Panc1 (cell line): ENCODE measurements around the gene POLR3K. TPM values are rescaled to one million over a fixed set of nuclear protein-coding genes. Genes with fewer than 3 reads are reported as not detected.
"Not testable (repeated sequence)": the region's sequence is repeated elsewhere in the genome, so short reads cannot be mapped to it uniquely, and the experiment has no call there.

ENCODE experiments used
- ATAC-seq: fragments of 200-7000 bp; cut with Tn5 transposase; 2 replicates; pipeline ENCODE4 v1.9.1; 2020; ENCODE audit warnings: mild to moderate bottlenecking, moderate library complexity
- BruUV-seq: library from RNA; stranded (reverse); fragments of 400-500 nt; replicated peaks from 2 replicates; lab custom pipeline; 2021; lab: Mats Ljungman, UMichigan
- CTCF ChIA-PET: fragments of 300-600 bp; sonication (Branson Sonifier 250); formaldehyde crosslinking; loops from one replicate; lab custom pipeline; 2022; ENCODE audit warnings: antibody characterized with exemption; lab: Charles Lee
- POLR2A ChIA-PET: fragments of 300-600 bp; sonication (Branson Sonifier 250); formaldehyde crosslinking; loops from one replicate; lab custom pipeline; 2022; ENCODE audit warnings: antibody characterized with exemption; lab: Charles Lee
- DNase-seq: peaks from one replicate; pipeline ENCODE4 v3.0.0-alpha.2; 2010; ENCODE audit warnings: low read depth, low spot score
- H3K27ac ChIP-seq: 2 replicates; pipeline ENCODE4 v1.5.1; 2011; ENCODE audit warnings: mild to moderate bottlenecking, low read length, inconsistent platforms
- H3K27me3 ChIP-seq: fragments of 200-500 bp; sonication (Bioruptor generic); 2 replicates; pipeline ENCODE4 v1.6.0; 2014; ENCODE audit warnings: low read length, inconsistent platforms; ENCODE audit not compliant: control insufficient read depth, insufficient read depth
- H3K36me3 ChIP-seq: fragments of 200-500 bp; sonication (Bioruptor generic); 2 replicates; pipeline ENCODE4 v1.5.1; 2014; ENCODE audit warnings: inconsistent platforms, mild to moderate bottlenecking, low read length, moderate library complexity; ENCODE audit not compliant: control insufficient read depth, insufficient read depth
- H3K4me1 ChIP-seq: 2 replicates; pipeline ENCODE4 v1.5.1; 2011; ENCODE audit warnings: inconsistent platforms, mild to moderate bottlenecking, low read length, moderate library complexity; ENCODE audit not compliant: control insufficient read depth, insufficient read depth
- H3K4me3 ChIP-seq, 2 experiments: 2 replicates each; pipeline ENCODE4 v1.5.1; 2011 to 2012; ENCODE audit warnings: low read depth in 2 of 2, low read length in 2 of 2, mild to moderate bottlenecking in 2 of 2, inconsistent platforms in 1 of 2, moderate library complexity in 1 of 2
- H3K9me3 ChIP-seq: fragments of 200-500 bp; sonication (Bioruptor generic); 2 replicates; pipeline ENCODE4 v1.5.1; 2014; ENCODE audit warnings: low read depth, mild to moderate bottlenecking, inconsistent platforms, low read length, moderate library complexity; ENCODE audit not compliant: control insufficient read depth, insufficient read depth
- CTCF ChIP-seq: fragments of 450-650 bp; IDR thresholded peaks from 2 replicates; pipeline ENCODE4 v1.5.1; 2017; ENCODE audit warnings: mild to moderate bottlenecking
- POLR2AphosphoS5 ChIP-seq: IDR thresholded peaks from 2 replicates; pipeline ENCODE4 v1.6.1; 2012; ENCODE audit warnings: mild to moderate bottlenecking, low read depth, low read length, moderate library complexity
- REST ChIP-seq, 2 experiments: IDR thresholded peaks; 2 replicates each; pipeline ENCODE4 v1.6.1; 2011 to 2012; ENCODE audit warnings: low read depth in 2 of 2, control low read depth in 1 of 2, low read length in 1 of 2, mild to moderate bottlenecking in 1 of 2, moderate library complexity in 1 of 2; ENCODE audit not compliant: insufficient read depth in 1 of 2
- SIN3A ChIP-seq: IDR thresholded peaks from 2 replicates; pipeline ENCODE4 v1.6.1; 2012; ENCODE audit warnings: low read depth, mild to moderate bottlenecking, low read length, moderate library complexity, borderline replicate concordance; ENCODE audit not compliant: insufficient read depth
- TCF7L2 ChIP-seq: IDR thresholded peaks from 2 replicates; pipeline ENCODE4 v1.6.1; 2011; ENCODE audit warnings: mild to moderate bottlenecking, low read depth, low read length, inconsistent platforms
- in situ Hi-C: cut with HindIII; loops from 2 replicates; pipeline ENCODE4 v1.10.0; 2016; ENCODE audit warnings: low sequenced_read_pairs, low pct_unique_long_range_greater_than_20kb
- intact Hi-C: fragments of 100-400 bp; cut with micrococcal nuclease; formaldehyde crosslinking; loops from one replicate; pipeline ENCODE4 v1.10.0; 2022; ENCODE audit not compliant: unreplicated experiment
- total RNA-seq: library from RNA; stranded (reverse); gene quantifications from one replicate; pipeline ENCODE4 v1.2.1, GENCODE V29; 2021; ENCODE audit not compliant: unreplicated experiment

POLR3K gene
- total RNA-seq, 1 experiment from 2014 or later, result 35.7 TPM

- H3K9me3 ChIP-seq, result no peaks in the 10 kb centered on the region
- no peak overlapping the region for H3K4me3 ChIP-seq
- no peaks in the 10 kb centered on the region for H3K4me1 ChIP-seq
- ChIA-PET POLR2A (no interaction called here), CTCF (interaction anchor here (0.5 to 0.6 kb wide), 2 partner anchors 207 to 532 kb away, joined by 4 to 6 read pairs; no protein-coding TSS in a partner anchor)
- DNase-seq, result no peak
- in situ Hi-C loops, result no loop called here
- no peak for TF ChIP-seq POLR2AphosphoS5
- no peak for TF ChIP-seq CTCF
- TF ChIP-seq SIN3A, result no peak
- no peak for TF ChIP-seq REST (IDR thresholded peaks at IDR 0.05; ENCODE audit: insufficient read depth in 1 of 2, low read depth in 2 of 2, low read length in 1 of 2)
- no peak for TF ChIP-seq TCF7L2
- H3K27me3 ChIP-seq, result no peaks in the 10 kb centered on the region
- BruUV-seq, result no TSS peak
- intact Hi-C loops, result no loop called here
- ATAC-seq, result no peak; the same call in 1 of the 2 replicates
- no peak overlapping the region for H3K27ac ChIP-seq
- H3K36me3 ChIP-seq, result no peaks in the 10 kb centered on the region; the same call in none of the 2 replicates
Measured at GRCh38 chr16:38941-39892, 14.2 kb downstream of the POLR3K start.

- H3K4me1 ChIP-seq, H3K27me3 ChIP-seq, intact Hi-C loops, H3K27ac ChIP-seq, DNase-seq, H3K4me3 ChIP-seq, CTCF ChIA-PET, BruUV-seq, in situ Hi-C loops, ATAC-seq, H3K36me3 ChIP-seq, H3K9me3 ChIP-seq, POLR2A ChIA-PET: not testable (repeated sequence)
Measured at GRCh38 chr16:38206-38605, 15.2 kb downstream of the POLR3K start.

GRCh38 chr16:37511-37910, 15.9 kb downstream of the POLR3K start:
- POLR2A ChIA-PET, result no interaction called here

More at GRCh38 chr16:37511-37910, 15.9 kb downstream of the POLR3K start:
- intact Hi-C loops, result no loop called here
- Histone ChIP-seq H3K4me1 (no peaks in the 10 kb centered on the region), H3K27me3 (no peaks in the 10 kb centered on the region), H3K27ac (no peak overlapping the region), H3K4me3 (no peak overlapping the region), H3K36me3 (no peaks in the 10 kb centered on the region; the same call in 1 of the 2 replicates), H3K9me3 (no peaks in the 10 kb centered on the region)
- TF ChIP-seq CTCF (no peak), SIN3A (no peak), REST (IDR thresholded peaks at IDR 0.05; ENCODE audit: insufficient read depth in 1 of 2, low read depth in 2 of 2, low read length in 1 of 2) (no peak), TCF7L2 (no peak), POLR2AphosphoS5 (no peak)
- in situ Hi-C loops, result no loop called here
- DNase-seq (no peak), ATAC-seq (no peak)
- no TSS peak for BruUV-seq
- CTCF ChIA-PET, result no interaction called here
